ENCODE data around the gene NODAL. TPM values are rescaled to one million over a fixed set of nuclear protein-coding genes. Genes with fewer than 3 reads are reported as not detected.

Gene NODAL
- total RNA-seq, 5 donors from 2014 or later (not counting 1 experiment from before 2014, with no cell fraction given) = not detected

- Mint-ChIP-seq H3K4me1 (peaks cover 34 to 47% (median 43%) of the 10 kb centered on the region in 3 donors), H3K4me3 (peak overlapping the region; percentile 95 to 100 (median 96)), H3K27me3 (no peaks in the 10 kb centered on the region), H3K9me3 (no peaks in the 10 kb centered on the region), H3K27ac (peak overlapping the region; percentile 82 to 90), H3K36me3 (peaks cover 9% of the 10 kb centered on the region)
- Histone ChIP-seq H3K27me3 (replicated peaks in 1 of 2; ENCODE audit: control insufficient read depth in 2 of 2, extremely low read depth in 1 of 2, insufficient read depth in 2 of 2, low read length in 1 of 2) (no peaks in the 10 kb centered on the region), H3K4me3 (ENCODE audit: control insufficient read depth in 1 of 2, extremely low read depth in 1 of 2, low read length in 1 of 2) (peak overlapping the region; percentile 5 to 63), H3K27ac (ENCODE audit: low read length) (peak overlapping the region; percentile 51), H3K9me3 (no peaks in the 10 kb centered on the region), H3K36me3 (ENCODE audit: control insufficient read depth in 2 of 2, extremely low read depth in 1 of 2, insufficient read depth in 1 of 2, low read length in 1 of 2) (peaks cover 4% of the 10 kb centered on the region in 2 donors), H3K4me1 (ENCODE audit: control insufficient read depth in 1 of 2, extremely low read depth in 1 of 2, insufficient read depth in 2 of 2, low read length in 2 of 2) (peaks cover 11 to 30% of the 10 kb centered on the region in 2 experiments)
- 0% methylated on average over 8 of the region's 12 CpGs for WGBS (ENCODE audit: insufficient coverage)
- peak in 2 of 4 experiments; percentile 1 for ATAC-seq (replicated peaks in 1 of 4)
- CTCF ChIA-PET = interaction anchor here (0.6 to 2.0 kb wide), 8 partner anchors 16 to 257 kb away, joined by 3 to 15 read pairs (median 3); partner anchors contain the start of gene TYSND1 (in 1 of the 2)
- POLR2A ChIA-PET = interaction anchor here in 1 of 2 donors (0.8 kb wide), 1 partner anchor 257 kb away, joined by 4 read pairs; the partner anchor contains the start of gene TYSND1
- DNase-seq = no peak
Observed at GRCh38 chr10:70403483-70404035, 37.9 kb downstream of the NODAL start.

DNA sequence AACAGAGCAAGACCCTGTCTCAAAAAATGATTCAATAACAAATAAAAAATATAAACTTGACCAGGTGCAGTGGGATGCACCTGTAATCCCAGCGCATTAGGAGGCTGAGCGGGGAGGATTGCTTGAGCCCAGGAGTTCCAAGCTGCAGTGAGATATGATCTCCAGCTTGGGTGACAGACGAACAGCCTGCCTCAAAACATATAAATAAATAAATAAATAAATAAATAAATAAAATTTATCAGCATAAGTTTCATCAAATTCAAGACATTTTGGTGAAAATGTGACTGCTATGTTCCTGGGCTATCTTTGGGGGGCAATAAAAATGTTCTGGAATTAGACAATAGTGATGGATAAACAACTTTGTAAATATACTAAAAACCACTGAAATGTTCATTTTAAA is 42.3 kb downstream of the NODAL start:
- no peaks in the 10 kb centered on the region for H3K36me3 Mint-ChIP-seq
- H3K4me3 Mint-ChIP-seq = no peak overlapping the region
- Histone ChIP-seq H3K27ac (ENCODE audit: low read length) (no peak overlapping the region), H3K4me3 (ENCODE audit: control insufficient read depth in 1 of 2, extremely low read depth in 1 of 2, low read length in 1 of 2) (no peak overlapping the region), H3K27me3 (replicated peaks in 1 of 2; ENCODE audit: control insufficient read depth in 2 of 2, extremely low read depth in 1 of 2, insufficient read depth in 2 of 2, low read length in 1 of 2) (peaks cover 0 to 3% of the 10 kb centered on the region in 2 experiments), H3K36me3 (ENCODE audit: control insufficient read depth in 2 of 2, extremely low read depth in 1 of 2, insufficient read depth in 1 of 2, low read length in 1 of 2) (peaks cover 0 to 4% of the 10 kb centered on the region in 2 donors), H3K9me3 (no peaks in the 10 kb centered on the region), H3K4me1 (ENCODE audit: control insufficient read depth in 1 of 2, extremely low read depth in 1 of 2, insufficient read depth in 2 of 2, low read length in 2 of 2) (peaks cover 2 to 7% of the 10 kb centered on the region in 2 experiments)
- WGBS (ENCODE audit: insufficient coverage) = no CpG with 5 or more reads among the region's 3 CpGs
- ATAC-seq (replicated peaks in 1 of 4) (no peak), DNase-seq (no peak)
- peaks cover 12 to 14% (median 13%) of the 10 kb centered on the region in 3 donors for H3K4me1 Mint-ChIP-seq
- H3K27ac Mint-ChIP-seq = no peak overlapping the region
- H3K9me3 Mint-ChIP-seq = no peaks in the 10 kb centered on the region
- POLR2A ChIA-PET = interaction anchor here in 1 of 2 donors (0.6 kb wide), 1 partner anchor 180 kb away, joined by 4 read pairs; no protein-coding TSS in a partner anchor
- CTCF ChIA-PET = interaction anchor here in 1 of 2 donors (0.6 kb wide), 1 partner anchor 269 kb away, joined by 5 read pairs; no protein-coding TSS in a partner anchor
- H3K27me3 Mint-ChIP-seq = no peaks in the 10 kb centered on the region

DNA sequence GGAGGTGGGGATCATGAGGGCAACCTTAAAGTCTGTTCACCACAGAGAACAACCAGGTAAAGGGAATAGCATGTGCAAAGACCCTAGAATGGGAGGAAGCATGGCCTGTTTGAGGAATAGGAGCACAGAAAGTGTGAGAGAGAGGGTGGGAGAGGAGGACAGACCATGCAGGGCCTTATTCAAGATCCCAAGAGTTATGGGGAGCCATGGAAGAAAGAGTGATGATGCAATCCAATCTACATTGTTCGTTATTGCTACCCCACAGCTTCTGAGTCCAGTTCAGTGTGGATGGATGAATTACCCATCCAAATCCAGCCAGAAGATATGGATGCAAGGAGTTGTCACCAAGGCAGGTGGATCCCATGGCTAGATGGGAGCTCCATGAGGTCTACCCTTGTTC is 45.3 kb downstream of the NODAL start:
- Mint-ChIP-seq H3K9me3 (no peaks in the 10 kb centered on the region), H3K27me3 (peaks cover 6 to 7% of the 10 kb centered on the region in 2 donors), H3K4me1 (no peaks in the 10 kb centered on the region), H3K27ac (no peak overlapping the region), H3K4me3 (no peak overlapping the region), H3K36me3 (no peaks in the 10 kb centered on the region)
- H3K9me3 ChIP-seq = no peaks in the 10 kb centered on the region
- ChIA-PET CTCF (interaction anchor here (0.5 to 0.6 kb wide), 2 partner anchors 174 to 213 kb away, joined by 3 to 5 read pairs; no protein-coding TSS in a partner anchor), POLR2A (no interaction called here)
- DNase-seq = no peak
- H3K4me3 ChIP-seq (ENCODE audit: control insufficient read depth in 1 of 2, extremely low read depth in 1 of 2, low read length in 1 of 2) = no peak overlapping the region
- ATAC-seq (replicated peaks in 1 of 4) = no peak
- peaks cover 0 to 3% of the 10 kb centered on the region in 2 experiments for H3K27me3 ChIP-seq (replicated peaks in 1 of 2; ENCODE audit: control insufficient read depth in 2 of 2, extremely low read depth in 1 of 2, insufficient read depth in 2 of 2, low read length in 1 of 2)
- peaks cover 0 to 4% of the 10 kb centered on the region in 2 donors for H3K36me3 ChIP-seq (ENCODE audit: control insufficient read depth in 2 of 2, extremely low read depth in 1 of 2, insufficient read depth in 1 of 2, low read length in 1 of 2)
- no peak overlapping the region for H3K27ac ChIP-seq (ENCODE audit: low read length)
- H3K4me1 ChIP-seq (ENCODE audit: control insufficient read depth in 1 of 2, extremely low read depth in 1 of 2, insufficient read depth in 2 of 2, low read length in 2 of 2) = no peaks in the 10 kb centered on the region
- WGBS (ENCODE audit: insufficient coverage) = no CpG with 5 or more reads among the region's 1 CpG

GRCh38 chr10:70391654-70392053 is 49.8 kb downstream of the NODAL start:
- Mint-ChIP-seq H3K4me1 (peaks cover 0 to 2% (median 2%) of the 10 kb centered on the region in 3 donors), H3K4me3 (no peak overlapping the region), H3K27me3 (peaks cover 9 to 11% of the 10 kb centered on the region in 2 donors), H3K27ac (no peak overlapping the region), H3K9me3 (no peaks in the 10 kb centered on the region), H3K36me3 (no peaks in the 10 kb centered on the region)
- Histone ChIP-seq H3K4me3 (ENCODE audit: control insufficient read depth in 1 of 2, extremely low read depth in 1 of 2, low read length in 1 of 2) (no peak overlapping the region), H3K27ac (ENCODE audit: low read length) (no peak overlapping the region), H3K27me3 (replicated peaks in 1 of 2; ENCODE audit: control insufficient read depth in 2 of 2, extremely low read depth in 1 of 2, insufficient read depth in 2 of 2, low read length in 1 of 2) (no peaks in the 10 kb centered on the region), H3K9me3 (no peaks in the 10 kb centered on the region), H3K36me3 (ENCODE audit: control insufficient read depth in 2 of 2, extremely low read depth in 1 of 2, insufficient read depth in 1 of 2, low read length in 1 of 2) (no peaks in the 10 kb centered on the region), H3K4me1 (ENCODE audit: control insufficient read depth in 1 of 2, extremely low read depth in 1 of 2, insufficient read depth in 2 of 2, low read length in 2 of 2) (no peaks in the 10 kb centered on the region)
- ATAC-seq (replicated peaks in 1 of 4) (no peak), DNase-seq (no peak)
- POLR2A ChIA-PET = interaction anchor here in 1 of 2 donors (0.7 kb wide), 1 partner anchor 36 kb away, joined by 4 read pairs; no protein-coding TSS in a partner anchor
- 69% methylated on average over 4 of the region's 4 CpGs for WGBS (ENCODE audit: insufficient coverage)
- CTCF ChIA-PET = no interaction called here

Other genes with a start within 250 kb of the NODAL start
- gene PPA1, start 208.3 kb downstream of the NODAL start, total RNA-seq = 10 to 100 TPM; 56.7 to 78.4 (median 64.4) TPM
- gene NPFFR1, start 157.7 kb downstream of the NODAL start, total RNA-seq = not detected
- gene LRRC20, start 59.1 kb downstream of the NODAL start, total RNA-seq = 1 to 10 TPM; 2.5 to 3.9 (median 3.7) TPM
- gene EIF4EBP2, start 37.5 kb downstream of the NODAL start, total RNA-seq = 10 to 100 TPM; 39.9 to 47.7 (median 42.6) TPM
- gene PALD1, start 37.1 kb upstream of the NODAL start, total RNA-seq = under 1 TPM; 0.10 to 0.38 (median 0.13) TPM
- gene PRF1, start 161.1 kb upstream of the NODAL start, total RNA-seq = 100 to 1,000 TPM in 1 of 5 donors, 10 to 100 TPM in 4; 32.6 to 146 (median 63.0) TPM
- under 1 TPM in 4 of 5 donors, not detected in 1; 0.09 to 0.13 (median 0.10) TPM for gene ADAMTS14, start 230.8 kb upstream of the NODAL start, total RNA-seq

Data from T-cell (primary cell).